Left ventricle myocardium inferior (tissue), 1 donor: ENCODE data around the gene TSHZ3. TPM values are rescaled to one million over a fixed set of nuclear protein-coding genes. Genes with fewer than 3 reads are reported as not detected.

ENCODE experiments used
- DNase-seq: peaks from one replicate; pipeline ENCODE4 v3.0.0-alpha.2; 2020
- H3K27ac ChIP-seq: fragments of 200-600 bp; replicated peaks from 2 replicates; pipeline ENCODE4 v1.8.0; 2021
- H3K27me3 ChIP-seq: fragments of 200-600 bp; 2 replicates; pipeline ENCODE4 v1.8.0; 2021; ENCODE audit warnings: low read depth
- H3K36me3 ChIP-seq: fragments of 200-600 bp; 2 replicates; pipeline ENCODE4 v1.8.0; 2021
- H3K4me1 ChIP-seq: fragments of 200-600 bp; 2 replicates; pipeline ENCODE4 v1.8.0; 2021
- H3K4me3 ChIP-seq: fragments of 200-600 bp; 2 replicates; pipeline ENCODE4 v1.8.0; 2021; ENCODE audit warnings: mild to moderate bottlenecking, moderate library complexity
- H3K9me3 ChIP-seq: fragments of 200-600 bp; replicated peaks from 2 replicates; pipeline ENCODE4 v1.8.0; 2021
- CTCF ChIP-seq: fragments of 200-600 bp; IDR thresholded peaks from 2 replicates; pipeline ENCODE4 v1.8.0; 2021; ENCODE audit warnings: antibody characterized with exemption, mild to moderate bottlenecking, borderline replicate concordance
- intact Hi-C: fragments of 100-400 bp; cut with micrococcal nuclease; formaldehyde crosslinking; loops from one replicate; pipeline ENCODE4 v1.11.0; 2022
- total RNA-seq: library from RNA; stranded (reverse); fragmentation: NEBNext Ultra II Directional; extraction: Animal tissue kit (Norgen Biotek cat#: 25700); gene quantifications from one replicate; pipeline ENCODE4 v1.2.1, GENCODE V29; 2021
- donor health status: DM: no; HTN: yes; CAD: no; lungs with severe emphysema.

TSHZ3 gene
- total RNA-seq, 1 donor from 2014 or later: 2.9 TPM

- TF ChIP-seq CTCF: no peak
Observed at GRCh38 chr19:31310432-31311133, 38.7 kb downstream of the TSHZ3 start.

GRCh38 chr19:31308781-31309180 is 40.5 kb downstream of the TSHZ3 start:
- peaks cover 8% of the 10 kb centered on the region for H3K27me3 ChIP-seq
- no peak for TF ChIP-seq CTCF
- DNase-seq: no peak
- H3K36me3 ChIP-seq: no peaks in the 10 kb centered on the region
- H3K4me3 ChIP-seq: no peak overlapping the region
- H3K4me1 ChIP-seq: peaks cover 4% of the 10 kb centered on the region
- no peaks in the 10 kb centered on the region for H3K9me3 ChIP-seq
- intact Hi-C loops: no loop called here
- no peak overlapping the region for H3K27ac ChIP-seq

More at GRCh38 chr19:31310432-31311133, 38.7 kb downstream of the TSHZ3 start:
- Histone ChIP-seq H3K9me3 (no peaks in the 10 kb centered on the region), H3K27ac (no peak overlapping the region), H3K27me3 (peaks cover 19% of the 10 kb centered on the region), H3K4me1 (peaks cover 11% of the 10 kb centered on the region), H3K36me3 (no peaks in the 10 kb centered on the region), H3K4me3 (no peak overlapping the region)
- no peak for DNase-seq
- intact Hi-C loops: no loop called here

GRCh38 chr19:31307071-31307669 is 42.1 kb downstream of the TSHZ3 start:
- intact Hi-C loops: no loop called here
- TF ChIP-seq CTCF: no peak
- H3K27me3 ChIP-seq: no peaks in the 10 kb centered on the region
- no peak overlapping the region for H3K4me3 ChIP-seq
- H3K36me3 ChIP-seq: no peaks in the 10 kb centered on the region
- DNase-seq: no peak
- no peaks in the 10 kb centered on the region for H3K9me3 ChIP-seq
- H3K27ac ChIP-seq: no peak overlapping the region
- peaks cover 4% of the 10 kb centered on the region for H3K4me1 ChIP-seq

- TF ChIP-seq CTCF: no peak
- DNase-seq: no peak
- Histone ChIP-seq H3K4me1 (peaks cover 4% of the 10 kb centered on the region), H3K27me3 (no peaks in the 10 kb centered on the region), H3K4me3 (no peak overlapping the region), H3K36me3 (no peaks in the 10 kb centered on the region), H3K9me3 (no peaks in the 10 kb centered on the region), H3K27ac (no peak overlapping the region)
- intact Hi-C loops: no loop called here
Observed at GRCh38 chr19:31306006-31306753, 43.1 kb downstream of the TSHZ3 start.

- no peak for TF ChIP-seq CTCF
- Histone ChIP-seq H3K27me3 (no peaks in the 10 kb centered on the region), H3K27ac (no peak overlapping the region), H3K4me3 (no peak overlapping the region), H3K4me1 (peaks cover 4% of the 10 kb centered on the region), H3K9me3 (no peaks in the 10 kb centered on the region), H3K36me3 (no peaks in the 10 kb centered on the region)
- intact Hi-C loops: no loop called here
- DNase-seq: no peak
Observed at GRCh38 chr19:31304831-31305312, 44.4 kb downstream of the TSHZ3 start.
